GM13977 (cell line): ENCODE data around the gene CAMK2D.
"Not testable (repeated sequence)": the region's sequence is repeated elsewhere in the genome, so short reads cannot be mapped to it uniquely, and the experiment has no call there.

Source experiments
- DNase-seq: peaks from one replicate; pipeline ENCODE4 v3.0.0; 2012; ENCODE audit warnings: low spot score
- CTCF ChIP-seq: IDR thresholded peaks from 2 replicates; pipeline ENCODE4 v1.5.1; 2012; ENCODE audit warnings: mild to moderate bottlenecking, control low read depth; ENCODE audit not compliant: insufficient read depth; ENCODE audit errors: extremely low read depth, missing control alignments
- in situ Hi-C: fragments of 300-500 bp; cut with MboI; formaldehyde crosslinking; loops from one replicate; pipeline ENCODE4 v1.12.0; 2022; ENCODE audit warnings: low sequenced_read_pairs, low pct_unique_long_range_greater_than_20kb, mixed read lengths, inconsistent platforms; ENCODE audit not compliant: unreplicated experiment

Gene CAMK2D

DNA sequence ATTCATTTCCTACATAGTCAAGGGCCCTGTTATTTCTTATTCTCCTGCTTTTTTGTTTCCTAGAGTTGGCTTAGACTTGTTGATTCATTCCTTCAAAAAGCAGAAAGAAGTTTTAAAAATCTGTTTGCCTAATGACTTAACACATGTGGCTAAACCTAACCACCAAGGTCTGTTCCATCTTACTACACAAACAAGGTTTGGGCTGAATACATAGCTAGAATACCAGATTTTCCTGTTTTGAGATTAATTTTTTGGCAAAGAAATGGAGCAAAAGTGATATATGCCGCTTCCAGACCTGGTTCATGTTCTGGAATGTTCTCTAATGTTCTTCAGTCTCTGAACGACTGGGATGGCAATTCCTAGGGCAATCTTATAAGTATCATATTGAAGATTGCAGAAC is 7.4 kb upstream of the CAMK2D start:
- no peak for TF ChIP-seq CTCF

DNA sequence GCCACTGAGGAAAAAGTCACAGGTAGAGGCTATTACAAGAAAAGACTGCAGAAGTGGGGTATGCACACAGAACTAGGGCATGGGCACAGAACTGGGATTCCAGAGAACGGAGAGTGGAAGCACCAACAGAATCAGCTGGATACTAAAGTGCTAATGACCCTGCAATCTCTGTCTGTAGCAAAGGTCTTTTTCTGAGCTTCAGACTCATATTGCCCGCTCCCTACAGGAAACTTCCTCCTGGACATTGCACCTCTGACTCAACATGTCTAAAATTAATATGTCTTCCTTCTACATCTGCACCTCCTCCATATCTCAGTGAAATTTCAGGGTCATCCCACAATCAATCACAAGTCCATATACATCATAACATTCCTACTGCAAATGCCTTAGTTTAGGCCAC is 5.3 kb upstream of the CAMK2D start:
- TF ChIP-seq CTCF, result no peak
- in situ Hi-C loops, result loop anchor here (10.0 to 25.0 kb wide), 2 partner anchors 212 to 380 kb away; no protein-coding TSS in a partner anchor
- no peak for DNase-seq

More for the DNA sequence above, 7.4 kb upstream of the CAMK2D start:
- in situ Hi-C loops, result loop anchor here (10.0 to 25.0 kb wide), 2 partner anchors 214 to 382 kb away; no protein-coding TSS in a partner anchor
- DNase-seq, result no peak

DNA sequence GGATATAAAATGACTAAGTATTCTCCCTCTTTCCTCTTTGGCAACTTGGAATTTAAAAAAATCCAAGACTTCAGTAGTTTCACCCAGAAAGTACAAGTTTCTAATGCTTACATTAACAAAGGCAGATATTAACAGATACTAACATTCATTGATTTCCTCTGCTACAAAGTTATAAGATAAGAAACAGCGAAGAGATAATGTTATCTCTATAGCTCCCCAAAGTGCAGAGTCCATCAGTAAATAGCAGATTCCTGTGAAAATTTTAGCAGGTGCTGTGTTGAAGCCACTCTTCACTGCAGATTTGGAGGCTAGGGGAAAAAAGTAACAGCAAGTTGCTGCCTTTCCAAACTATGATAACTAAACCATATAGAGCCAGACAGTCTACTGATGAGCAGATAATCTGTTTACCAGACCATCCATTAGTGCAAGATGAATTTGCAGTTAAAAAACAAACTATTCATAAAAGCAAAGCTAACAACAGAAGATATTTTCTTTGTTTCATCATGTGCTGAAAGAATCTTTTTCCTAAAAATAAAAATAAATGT is 3.3 kb upstream of the CAMK2D start:
- DNase-seq, result no peak
- no peak for TF ChIP-seq CTCF
- in situ Hi-C loops, result loop anchor here (10.0 to 25.0 kb wide), 2 partner anchors 210 to 377 kb away; no protein-coding TSS in a partner anchor

GRCh38 chr4:113763923-113764322 is 2.4 kb upstream of the CAMK2D start:
- in situ Hi-C loops, result loop anchor here (10.0 to 25.0 kb wide), 2 partner anchors 209 to 377 kb away; no protein-coding TSS in a partner anchor

DNA sequence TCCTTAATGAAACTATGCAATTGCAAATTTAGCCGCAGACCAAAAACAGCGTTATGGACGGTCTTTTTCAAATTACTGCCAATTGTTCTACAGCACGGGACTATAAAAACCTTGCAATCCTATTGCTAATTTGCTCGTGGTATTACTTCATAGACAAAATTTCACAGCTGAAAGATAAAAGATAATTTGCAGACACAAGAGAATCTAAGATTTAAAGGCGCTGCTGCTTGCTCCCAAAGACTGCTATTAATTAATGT is 1.4 kb upstream of the CAMK2D start:
- in situ Hi-C loops, result loop anchor here (10.0 to 25.0 kb wide), 2 partner anchors 208 to 376 kb away; no protein-coding TSS in a partner anchor
- no peak for TF ChIP-seq CTCF
- DNase-seq, result no peak

More at GRCh38 chr4:113763923-113764322, 2.4 kb upstream of the CAMK2D start:
- not testable (repeated sequence) for DNase-seq

- in situ Hi-C loops, result loop anchor here (10.0 to 25.0 kb wide), 2 partner anchors 208 to 375 kb away; no protein-coding TSS in a partner anchor
- peak; percentile 92 for DNase-seq
- peak; percentile 9 for TF ChIP-seq CTCF
Observed at GRCh38 chr4:113762186-113763028, 869 bp upstream of the CAMK2D start.
